Endothelial cell of umbilical vein (primary cell): ENCODE measurements around the gene FAM222A. TPM values are rescaled to one million over a fixed set of nuclear protein-coding genes. Genes with fewer than 3 reads are reported as not detected.

Experiments used
- BruUV-seq: library from RNA; stranded (reverse); fragments of 400-500 nt; replicated peaks from 2 replicates; lab custom pipeline; 2021; lab: Mats Ljungman, UMichigan
- CTCF ChIA-PET: fragments of 300-600, 350-600 bp; sonication (Branson Sonifier 250); formaldehyde crosslinking; loops from one replicate; lab custom pipeline; 2021; ENCODE audit warnings: antibody characterized with exemption, inconsistent platforms; lab: Charles Lee
- POLR2A ChIA-PET: fragments of 300-600, 350-600 bp; sonication (Branson Sonifier 250); formaldehyde crosslinking; loops from one replicate; lab custom pipeline; 2021; ENCODE audit warnings: antibody characterized with exemption, inconsistent platforms; lab: Charles Lee
- DNase-seq: peaks from one replicate; pipeline ENCODE4 v3.0.0-alpha.2; 2011; ENCODE audit warnings: low read depth, low spot score
- FAIRE-seq: peaks from 2 replicates; lab custom pipeline; 2011; peaks lifted over from hg19 to GRCh38; lab: Jason Lieb, UNC
- H2AFZ ChIP-seq: 2 replicates; pipeline ENCODE4 v1.6.0; 2012; ENCODE audit warnings: low read depth, low read length, control low read depth, inconsistent platforms
- H3K27ac ChIP-seq: 2 replicates; pipeline ENCODE4 v1.5.1; 2011; ENCODE audit warnings: low read depth, mild to moderate bottlenecking, control low read depth, low read length, moderate library complexity; ENCODE audit not compliant: insufficient read depth
- H3K27me3 ChIP-seq, 2 experiments: 2 replicates each; pipeline versions ENCODE4 v1.6.0 to v1.6.1; 2011; ENCODE audit warnings: low read length in 2 of 2, mixed read lengths in 1 of 2; ENCODE audit not compliant: control insufficient read depth in 2 of 2, insufficient read depth in 2 of 2
- H3K36me3 ChIP-seq, 2 experiments: 2 replicates in 1 of 2; 3 replicates in 1 of 2; pipeline ENCODE4 v1.5.1; 2011; ENCODE audit warnings: low read length in 2 of 2, mild to moderate bottlenecking in 1 of 2, moderate library complexity in 1 of 2; ENCODE audit not compliant: control insufficient read depth in 2 of 2, insufficient read depth in 2 of 2; ENCODE audit errors: extremely low read depth in 1 of 2
- H3K4me1 ChIP-seq: 3 replicates; pipeline ENCODE4 v1.5.1; 2011; ENCODE audit warnings: mild to moderate bottlenecking, low read length; ENCODE audit not compliant: control insufficient read depth, insufficient read depth; ENCODE audit errors: extremely low read depth
- H3K4me2 ChIP-seq: 2 replicates; pipeline ENCODE4 v1.6.1; 2011; ENCODE audit warnings: low read length, control low read depth, mixed read lengths; ENCODE audit not compliant: insufficient read depth
- H3K4me3 ChIP-seq, 3 experiments: fragments of 200-600 bp in 1 of 3; sonication (generic), shearing (Covaris generic) in 1 of 3; replicated peaks in 1 of 3; 2 replicates each; pipeline ENCODE4 v1.5.1; 2011 to 2016; ENCODE audit warnings: control low read depth in 3 of 3, low read length in 3 of 3, mild to moderate bottlenecking in 2 of 3, inconsistent platforms in 1 of 3, low read depth in 1 of 3, moderate library complexity in 1 of 3; ENCODE audit not compliant: insufficient read depth in 1 of 3
- H3K79me2 ChIP-seq: 2 replicates; pipeline ENCODE4 v1.6.0; 2012; ENCODE audit warnings: low read length, inconsistent platforms; ENCODE audit not compliant: control insufficient read depth, insufficient read depth
- H3K9ac ChIP-seq: replicated peaks from 2 replicates; pipeline ENCODE3; 2011; ENCODE audit warnings: low read length, control low read depth; ENCODE audit not compliant: insufficient read depth; ENCODE audit errors: extremely low read depth
- H3K9me1 ChIP-seq: replicated peaks from 3 replicates; pipeline ENCODE4 v1.6.0; 2011; ENCODE audit warnings: mild to moderate bottlenecking, low read length; ENCODE audit not compliant: control insufficient read depth, insufficient read depth; ENCODE audit errors: extremely low read depth
- H3K9me3 ChIP-seq: replicated peaks from 2 replicates; pipeline ENCODE4 v1.5.1; 2012; ENCODE audit warnings: low read length, inconsistent platforms; ENCODE audit not compliant: control insufficient read depth, insufficient read depth
- H4K20me1 ChIP-seq: replicated peaks from 2 replicates; pipeline ENCODE3; 2011; ENCODE audit warnings: mild to moderate bottlenecking, low read length; ENCODE audit not compliant: control insufficient read depth, insufficient read depth; ENCODE audit errors: extremely low read depth
- EZH2 ChIP-seq: IDR thresholded peaks from 2 replicates; pipeline ENCODE4 v1.6.1; 2012; ENCODE audit warnings: borderline replicate concordance, low read depth, mild to moderate bottlenecking, moderate library complexity, low read length, inconsistent platforms; ENCODE audit not compliant: severe bottlenecking
- GATA2 ChIP-seq: IDR thresholded peaks from 2 replicates; pipeline ENCODE4 v1.7.0; 2011; ENCODE audit warnings: low read depth, mild to moderate bottlenecking, moderate library complexity, mixed read lengths, low read length; ENCODE audit not compliant: insufficient read length, insufficient read depth
- JUN ChIP-seq: IDR thresholded peaks from 2 replicates; pipeline ENCODE4 v1.6.1; 2011; ENCODE audit warnings: borderline replicate concordance, low read depth; ENCODE audit not compliant: insufficient read length, insufficient read depth
- POLR2A ChIP-seq: IDR thresholded peaks from 2 replicates; pipeline ENCODE4 v1.6.1; 2012; ENCODE audit warnings: low read depth, mild to moderate bottlenecking, control low read depth, low read length
- dilution Hi-C: fragments of 300-500 bp; cut with MboI; formaldehyde crosslinking; loops from one replicate; pipeline ENCODE4 v1.15.0; 2019; ENCODE audit warnings: low sequenced_read_pairs; ENCODE audit not compliant: extremely low pct_ligation_motif_present
- intact Hi-C: fragments of 100-400 bp; cut with micrococcal nuclease; formaldehyde crosslinking; loops from one replicate; pipeline ENCODE4 v1.10.0; 2022
- polyA plus RNA-seq, 4 experiments: library from polyadenylated mRNA; depleted of rRNA in 3 of 4; stranded (reverse) in 3 of 4; unstranded in 1 of 4; fragments of >200 nt; gene quantifications; 2 replicates each; pipeline versions ENCODE4 v1.2.1 to v1.2.3, GENCODE V29; 2011 to 2012; ENCODE audit warnings: missing spikeins in 1 of 4
- total RNA-seq: library from RNA; stranded (reverse); gene quantifications from 2 replicates; pipeline ENCODE4 v1.2.3, GENCODE V29; 2021
- TF ChIP-seq, protein P1 (sequence below): IDR thresholded peaks from 2 replicates; pipeline ENCODE4 v1.6.1; 2011; ENCODE audit not compliant: insufficient read depth, insufficient read length
- TF ChIP-seq, protein P2 (sequence below), 2 donors: IDR thresholded peaks; 1 replicate in 1 of 2; 2 replicates in 1 of 2; pipeline ENCODE4 v1.5.1; 2011; ENCODE audit warnings: low read length in 2 of 2, mild to moderate bottlenecking in 2 of 2, moderate library complexity in 2 of 2, control low read depth in 1 of 2, inconsistent platforms in 1 of 2, low read depth in 1 of 2; ENCODE audit not compliant: insufficient read depth in 1 of 2; ENCODE audit errors: extremely low read depth in 1 of 2

Gene FAM222A
- total and polyA plus RNA-seq, 2 donors (not counting 3 experiments of a cell fraction or from before 2014, with no cell fraction given): 0.62 to 1.7 TPM

DNA sequence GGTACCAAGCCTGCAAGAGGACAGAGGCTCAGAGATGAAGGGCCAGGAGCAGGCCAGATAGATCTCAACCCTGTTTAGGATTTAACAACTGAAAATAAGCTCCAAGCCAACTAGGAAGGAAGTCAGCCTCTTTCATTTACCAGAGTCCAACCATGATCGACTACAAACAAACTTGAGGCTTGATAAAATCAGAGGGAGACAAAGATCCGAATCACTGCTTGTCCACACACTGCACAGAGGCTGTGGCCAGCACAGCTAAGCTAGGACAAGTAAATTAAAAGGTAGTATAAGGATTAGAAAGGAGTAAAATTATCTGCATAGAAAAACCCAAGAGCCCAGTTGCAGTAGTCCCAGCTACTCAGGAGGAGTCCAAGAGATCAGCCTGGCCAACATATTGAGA is 40.3 kb downstream of the FAM222A start:
- FAIRE-seq (no peak), DNase-seq (no peak)
- Histone ChIP-seq H3K4me1 (no peaks in the 10 kb centered on the region), H2AFZ (no peak overlapping the region), H4K20me1 (no peaks in the 10 kb centered on the region), H3K27me3 (no peaks in the 10 kb centered on the region), H3K36me3 (no peaks in the 10 kb centered on the region), H3K9ac (no peak overlapping the region), H3K9me1 (no peaks in the 10 kb centered on the region), H3K4me3 (no peak overlapping the region), H3K79me2 (no peaks in the 10 kb centered on the region), H3K27ac (no peak overlapping the region), H3K9me3 (no peaks in the 10 kb centered on the region), H3K4me2 (no peak overlapping the region)
- intact Hi-C loops: no loop called here
- ChIA-PET POLR2A (no interaction called here), CTCF (interaction anchor here (0.9 to 3.2 kb wide), 2 partner anchors 22 to 156 kb away, joined by 3 to 15 read pairs; no protein-coding TSS in a partner anchor)
- TF ChIP-seq JUN: no peak
- TF ChIP-seq, protein P1, sequence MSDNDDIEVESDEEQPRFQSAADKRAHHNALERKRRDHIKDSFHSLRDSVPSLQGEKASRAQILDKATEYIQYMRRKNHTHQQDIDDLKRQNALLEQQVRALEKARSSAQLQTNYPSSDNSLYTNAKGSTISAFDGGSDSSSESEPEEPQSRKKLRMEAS: no peak
- dilution Hi-C loops: no loop called here
- BruUV-seq: no TSS peak

DNA sequence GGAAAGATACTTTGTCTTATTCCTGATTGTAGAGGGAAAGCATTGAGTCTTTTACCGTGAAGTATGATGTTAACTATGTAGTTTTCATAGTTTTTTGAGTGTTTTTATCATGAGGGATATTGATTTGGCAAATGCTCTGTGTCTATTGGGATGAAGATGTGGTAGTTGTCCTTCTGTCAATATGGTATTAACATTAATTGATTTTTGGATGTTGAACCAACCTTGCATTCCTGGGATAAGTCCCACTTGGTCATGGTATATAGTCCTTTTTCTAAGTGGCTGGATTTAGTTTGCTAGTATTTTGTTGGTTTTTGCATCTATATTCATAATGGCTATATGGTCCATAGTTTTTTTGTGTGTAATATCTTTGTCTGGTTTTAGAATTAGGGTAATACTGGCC is 42.8 kb downstream of the FAM222A start:
- CTCF ChIA-PET: no interaction called here

More for the DNA sequence above, 42.8 kb downstream of the FAM222A start:
- Histone ChIP-seq H3K4me2 (no peak overlapping the region), H3K4me1 (no peaks in the 10 kb centered on the region), H3K9me1 (no peaks in the 10 kb centered on the region), H3K27ac (no peak overlapping the region), H3K36me3 (no peaks in the 10 kb centered on the region), H3K9me3 (no peaks in the 10 kb centered on the region), H2AFZ (no peak overlapping the region), H3K79me2 (no peaks in the 10 kb centered on the region), H4K20me1 (no peaks in the 10 kb centered on the region), H3K4me3 (no peak overlapping the region), H3K27me3 (no peaks in the 10 kb centered on the region), H3K9ac (no peak overlapping the region)
- BruUV-seq: no TSS peak
- intact Hi-C loops: no loop called here
- FAIRE-seq (no peak), DNase-seq (no peak)
- dilution Hi-C loops: no loop called here
- POLR2A ChIA-PET: no interaction called here
- TF ChIP-seq JUN (no peak), GATA2 (no peak), POLR2A (no peak), EZH2 (no peak)
- TF ChIP-seq, protein P2, sequence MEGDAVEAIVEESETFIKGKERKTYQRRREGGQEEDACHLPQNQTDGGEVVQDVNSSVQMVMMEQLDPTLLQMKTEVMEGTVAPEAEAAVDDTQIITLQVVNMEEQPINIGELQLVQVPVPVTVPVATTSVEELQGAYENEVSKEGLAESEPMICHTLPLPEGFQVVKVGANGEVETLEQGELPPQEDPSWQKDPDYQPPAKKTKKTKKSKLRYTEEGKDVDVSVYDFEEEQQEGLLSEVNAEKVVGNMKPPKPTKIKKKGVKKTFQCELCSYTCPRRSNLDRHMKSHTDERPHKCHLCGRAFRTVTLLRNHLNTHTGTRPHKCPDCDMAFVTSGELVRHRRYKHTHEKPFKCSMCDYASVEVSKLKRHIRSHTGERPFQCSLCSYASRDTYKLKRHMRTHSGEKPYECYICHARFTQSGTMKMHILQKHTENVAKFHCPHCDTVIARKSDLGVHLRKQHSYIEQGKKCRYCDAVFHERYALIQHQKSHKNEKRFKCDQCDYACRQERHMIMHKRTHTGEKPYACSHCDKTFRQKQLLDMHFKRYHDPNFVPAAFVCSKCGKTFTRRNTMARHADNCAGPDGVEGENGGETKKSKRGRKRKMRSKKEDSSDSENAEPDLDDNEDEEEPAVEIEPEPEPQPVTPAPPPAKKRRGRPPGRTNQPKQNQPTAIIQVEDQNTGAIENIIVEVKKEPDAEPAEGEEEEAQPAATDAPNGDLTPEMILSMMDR (IDR thresholded peaks at IDR 0.05; ENCODE audit: extremely low read depth in 1 of 2, insufficient read depth in 1 of 2, low read depth in 1 of 2, low read length in 2 of 2): no peak
